GM12878 (cell line): ENCODE results near the gene TAB2. TPM values are rescaled to one million over a fixed set of nuclear protein-coding genes. Genes with fewer than 3 reads are reported as not detected.

Experiments used
- CEBPZ ChIP-seq: fragments of 150-350 bp; IDR thresholded peaks from 2 replicates; pipeline ENCODE4 v1.6.1; 2016; ENCODE audit warnings: low read depth, low read length
- FOS ChIP-seq: IDR thresholded peaks from 3 replicates; pipeline ENCODE4 v1.6.1; 2011; ENCODE audit warnings: borderline replicate concordance; ENCODE audit not compliant: insufficient read length; ENCODE audit errors: extremely low read depth
- IRF4 ChIP-seq: IDR thresholded peaks from 2 replicates; pipeline ENCODE4 v1.6.1; 2011; ENCODE audit warnings: low read depth, low read length
- KAT2A ChIP-seq: conservative IDR thresholded peaks from 2 replicates; pipeline ENCODE4 v1.6.1; 2011; ENCODE audit warnings: low read depth, low read length; ENCODE audit not compliant: control insufficient read depth
- MTA3 ChIP-seq: IDR thresholded peaks from 2 replicates; pipeline ENCODE4 v1.6.1; 2012; ENCODE audit warnings: low read length, inconsistent platforms, borderline replicate concordance
- NFYA ChIP-seq: IDR thresholded peaks from 2 replicates; pipeline ENCODE4 v1.6.1; 2011; ENCODE audit warnings: low read depth, mild to moderate bottlenecking, low read length, improper control_type of control experiment, borderline replicate concordance
- NFYB ChIP-seq: IDR thresholded peaks from 2 replicates; pipeline ENCODE4 v1.6.1; 2011; ENCODE audit warnings: low read depth, mild to moderate bottlenecking, low read length, improper control_type of control experiment, moderate library complexity; ENCODE audit not compliant: insufficient read depth
- RAD51 ChIP-seq: fragments of 450-650 bp; IDR thresholded peaks from 2 replicates; pipeline ENCODE4 v1.6.1; 2016; ENCODE audit warnings: moderate library complexity, mild to moderate bottlenecking, inconsistent platforms
- RBBP5 ChIP-seq: fragments of 200-600 bp; sonication (generic); conservative IDR thresholded peaks from 2 replicates; pipeline ENCODE4 v1.6.1; 2016
- ZNF207 ChIP-seq: fragments of 450-650 bp; IDR thresholded peaks from 2 replicates; pipeline ENCODE4 v1.6.1; 2014; ENCODE audit warnings: antibody characterized with exemption, mild to moderate bottlenecking, borderline replicate concordance
- polyA plus RNA-seq, 11 experiments: library from polyadenylated mRNA; depleted of rRNA in 4 of 11; unstranded in 6 of 11; stranded (reverse) in 5 of 11; fragments of >200 nt; fragmentation: Nextera tagmentation in 4 of 11; fragmentation: Illumina TruSeq in 1 of 11; extraction: Ambion mirVana in 4 of 11; extraction: Trizol in 1 of 11; gene quantifications; 1 replicate in 1 of 11; 2 replicates in 10 of 11; pipeline versions ENCODE4 v1.2.1 to v1.2.3, GENCODE V29; 2011 to 2016; ENCODE audit warnings: inconsistent platforms in 2 of 11, missing spikeins in 2 of 11, low read depth in 1 of 11
- total RNA-seq, 4 experiments: library from RNA; depleted of rRNA in 3 of 4; stranded (reverse); fragments of >200 nt in 3 of 4; fragmentation: Illumina TruSeq in 1 of 4; extraction: Trizol in 1 of 4; gene quantifications; 2 replicates each; pipeline versions ENCODE4 v1.2.1 to v1.2.3, GENCODE V29; 2013 to 2021
- TF ChIP-seq, protein P1 (sequence below): IDR thresholded peaks from 2 replicates; pipeline ENCODE4 v1.6.1; 2011; ENCODE audit warnings: mild to moderate bottlenecking, low read depth, low read length, moderate library complexity; ENCODE audit not compliant: insufficient replicate concordance

Gene TAB2
- total and polyA plus RNA-seq, 10 of the 15 experiments (the other 5 are each of a cell fraction or from before 2014, with no cell fraction given): 8.9 to 66.3 (median 23.0) TPM

GRCh38 chr6:149356081-149356750 lies 38.7 kb downstream of the TAB2 start (continued):
- TF ChIP-seq CEBPZ (no peak), RAD51 (no peak), KAT2A (no peak), MTA3 (no peak), NFYA (no peak), IRF4 (no peak), FOS (no peak), NFYB (no peak), ZNF207 (no peak), RBBP5 (no peak)
- TF ChIP-seq, protein P1, sequence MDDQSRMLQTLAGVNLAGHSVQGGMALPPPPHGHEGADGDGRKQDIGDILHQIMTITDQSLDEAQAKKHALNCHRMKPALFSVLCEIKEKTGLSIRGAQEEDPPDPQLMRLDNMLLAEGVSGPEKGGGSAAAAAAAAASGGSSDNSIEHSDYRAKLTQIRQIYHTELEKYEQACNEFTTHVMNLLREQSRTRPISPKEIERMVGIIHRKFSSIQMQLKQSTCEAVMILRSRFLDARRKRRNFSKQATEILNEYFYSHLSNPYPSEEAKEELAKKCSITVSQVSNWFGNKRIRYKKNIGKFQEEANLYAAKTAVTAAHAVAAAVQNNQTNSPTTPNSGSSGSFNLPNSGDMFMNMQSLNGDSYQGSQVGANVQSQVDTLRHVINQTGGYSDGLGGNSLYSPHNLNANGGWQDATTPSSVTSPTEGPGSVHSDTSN: no peak
